SU-DHL-6 (cell line): Measurements from ENCODE around the gene KIR3DL2.
"Not testable (repeated sequence)": the region's sequence is repeated elsewhere in the genome, so short reads cannot be mapped to it uniquely, and the experiment has no call there.

Experiments used
- H2AFZ ChIP-seq: fragments of 200-600 bp; sonication (generic); 2 replicates; pipeline ENCODE4 v1.6.1; 2014; ENCODE audit warnings: low read depth, mild to moderate bottlenecking, moderate library complexity, mixed read lengths, antibody characterized with exemption, low read length; ENCODE audit not compliant: severe bottlenecking
- H3F3A ChIP-seq: fragments of 200-600 bp; shearing (Covaris generic); 2 replicates; pipeline ENCODE4 v1.6.0; 2016; ENCODE audit warnings: antibody characterized with exemption, mild to moderate bottlenecking; ENCODE audit not compliant: insufficient read depth
- H3K27ac ChIP-seq: fragments of 200-600 bp; sonication (generic); 2 replicates; pipeline ENCODE4 v1.5.1; 2016; ENCODE audit warnings: low read depth, mild to moderate bottlenecking, low read length, moderate library complexity, mixed read lengths
- H3K27me3 ChIP-seq: fragments of 200-600 bp; sonication (generic), shearing (Covaris generic); 2 replicates; pipeline ENCODE4 v1.6.0; 2014; ENCODE audit warnings: mild to moderate bottlenecking, low read length
- H3K36me3 ChIP-seq: fragments of 200-600 bp; sonication (generic); 2 replicates; pipeline ENCODE4 v1.6.1; 2014; ENCODE audit warnings: mild to moderate bottlenecking, low read length, mixed read lengths
- H3K4me2 ChIP-seq: fragments of 300-600, 200-600 bp; shearing (Covaris generic), sonication (generic); 2 replicates; pipeline ENCODE4 v1.6.0; 2014; ENCODE audit warnings: low read length, low read depth, mild to moderate bottlenecking; ENCODE audit not compliant: poor library complexity, severe bottlenecking
- H3K4me3 ChIP-seq: fragments of 200-600 bp; sonication (generic); 2 replicates; pipeline ENCODE4 v1.5.1; 2014; ENCODE audit warnings: antibody characterized with exemption, low read length, mild to moderate bottlenecking, mixed read lengths; ENCODE audit not compliant: insufficient read depth, poor library complexity, severe bottlenecking
- H3K79me2 ChIP-seq: fragments of 200-600 bp; sonication (generic); 2 replicates; pipeline ENCODE4 v1.6.1; 2014; ENCODE audit warnings: mild to moderate bottlenecking, low read length, moderate library complexity; ENCODE audit not compliant: insufficient read depth
- H3K9ac ChIP-seq: fragments of 200-600 bp; sonication (generic); 2 replicates; pipeline ENCODE4 v1.7.0; 2014; ENCODE audit warnings: mild to moderate bottlenecking, low read length
- H3K9me2 ChIP-seq: fragments of 200-600 bp; sonication (generic); replicated peaks from 2 replicates; pipeline ENCODE4 v1.6.1; 2014; ENCODE audit warnings: low read length; ENCODE audit not compliant: insufficient read depth
- H3K9me3 ChIP-seq: fragments of 200-600 bp; sonication (generic); 2 replicates; pipeline ENCODE4 v1.6.1; 2014; ENCODE audit warnings: low read length, mixed read lengths; ENCODE audit not compliant: insufficient read depth
- H4K20me1 ChIP-seq: fragments of 200-600 bp; sonication (generic); 2 replicates; pipeline ENCODE4 v1.6.1; 2014; ENCODE audit warnings: low read depth, mild to moderate bottlenecking, antibody characterized with exemption, low read length, moderate library complexity, mixed read lengths
- CTCF ChIP-seq: fragments of 200-600 bp; sonication (generic); IDR thresholded peaks from one replicate; pipeline ENCODE4 v1.5.1; 2017; ENCODE audit warnings: antibody characterized with exemption, mild to moderate bottlenecking, low read length, moderate library complexity; ENCODE audit not compliant: insufficient read depth, poor library complexity, severe bottlenecking
- EZH2phosphoT487 ChIP-seq: fragments of 200-600 bp; sonication (generic), shearing (Covaris generic); conservative IDR thresholded peaks from 2 replicates; pipeline ENCODE4 v1.6.1; 2018; ENCODE audit warnings: mild to moderate bottlenecking, antibody characterized with exemption, low read length, moderate library complexity, mixed read lengths

KIR3DL2 gene

DNA sequence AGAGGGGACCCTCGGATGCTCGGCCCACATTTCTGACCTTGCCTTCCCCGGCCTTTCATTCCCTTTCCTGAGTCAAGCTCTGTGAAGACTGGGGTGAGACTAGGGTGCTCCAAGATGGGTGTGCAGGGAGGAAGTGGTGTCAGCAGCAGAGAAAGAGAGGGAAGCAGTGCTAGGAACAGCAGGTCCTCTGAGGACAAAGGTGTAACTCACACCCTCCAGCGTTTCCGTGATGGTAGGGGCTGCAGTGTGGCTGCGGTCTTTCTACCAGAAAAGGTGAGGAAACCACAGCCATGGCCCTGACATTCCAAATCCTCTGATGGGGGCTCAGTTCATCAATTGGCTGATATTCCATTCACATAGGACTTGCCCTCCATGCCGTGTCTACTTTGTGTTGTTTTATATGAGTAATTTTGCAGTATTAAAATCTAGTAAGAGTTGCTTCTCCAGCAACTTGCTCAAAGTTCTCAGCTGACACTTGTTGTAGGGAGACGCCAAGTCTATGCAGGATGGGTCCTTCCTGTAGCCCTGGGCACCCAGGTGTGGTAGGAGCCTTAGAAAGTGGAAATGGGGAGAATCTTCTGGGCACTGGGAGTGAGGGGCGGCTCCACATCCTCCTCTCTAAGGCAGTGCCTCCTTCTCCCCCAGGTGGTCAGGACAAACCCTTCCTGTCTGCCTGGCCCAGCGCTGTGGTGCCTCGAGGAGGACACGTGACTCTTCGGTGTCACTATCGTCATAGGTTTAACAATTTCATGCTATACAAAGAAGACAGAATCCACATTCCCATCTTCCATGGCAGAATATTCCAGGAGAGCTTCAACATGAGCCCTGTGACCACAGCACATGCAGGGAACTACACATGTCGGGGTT lies 32.3 kb upstream of the KIR3DL2 start:
- Histone ChIP-seq H3K27ac (no peak overlapping the region), H3K79me2 (no peaks in the 10 kb centered on the region), H4K20me1 (no peaks in the 10 kb centered on the region), H3K9me2 (no peaks in the 10 kb centered on the region), H3K4me3 (no peak overlapping the region), H3K9ac (no peak overlapping the region), H3K9me3 (no peaks in the 10 kb centered on the region), H3K36me3 (no peaks in the 10 kb centered on the region), H3F3A (no peaks in the 10 kb centered on the region), H2AFZ (no peak overlapping the region), H3K4me2 (no peak overlapping the region), H3K27me3 (no peaks in the 10 kb centered on the region)
- TF ChIP-seq CTCF (no peak), EZH2phosphoT487 (no peak)

GRCh38 chr19:54824416-54824815 lies 25.8 kb upstream of the KIR3DL2 start:
- not testable (repeated sequence) for H3K27ac ChIP-seq

DNA sequence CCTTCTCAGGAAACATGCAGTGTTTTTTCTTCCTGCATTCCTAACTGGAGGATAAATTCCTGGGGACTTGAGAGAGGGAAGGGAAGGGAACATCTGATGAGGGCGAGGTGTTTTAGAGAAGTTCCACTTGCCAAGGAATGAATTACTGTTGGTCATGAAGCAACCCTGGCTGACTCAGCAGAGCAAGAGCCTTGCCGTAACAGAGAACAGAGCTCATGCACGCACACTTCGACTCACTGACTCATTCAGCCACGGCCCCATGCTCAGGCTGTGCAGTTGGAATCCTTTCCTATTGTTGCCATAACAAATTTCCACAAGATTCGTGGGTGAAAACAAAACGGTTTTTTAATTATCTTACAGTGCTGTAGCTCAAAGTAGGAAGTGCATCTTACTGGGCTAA lies 24.9 kb upstream of the KIR3DL2 start:
- H3K4me2 ChIP-seq, H3K4me3 ChIP-seq, H3K9me3 ChIP-seq, H3K27ac ChIP-seq, H3K9me2 ChIP-seq, H3K79me2 ChIP-seq, H3K27me3 ChIP-seq, H3K36me3 ChIP-seq, H3F3A ChIP-seq, H2AFZ ChIP-seq, H4K20me1 ChIP-seq, H3K9ac ChIP-seq: not testable (repeated sequence)

More at GRCh38 chr19:54824416-54824815, 25.8 kb upstream of the KIR3DL2 start:
- H3K4me2 ChIP-seq, H3K36me3 ChIP-seq, H3K27me3 ChIP-seq, H3K79me2 ChIP-seq, H3K9me2 ChIP-seq, H3F3A ChIP-seq, H2AFZ ChIP-seq, H3K9me3 ChIP-seq, H3K4me3 ChIP-seq, H3K9ac ChIP-seq, H4K20me1 ChIP-seq: not testable (repeated sequence)

GRCh38 chr19:54828064-54828463 lies 22.2 kb upstream of the KIR3DL2 start:
- H3K4me2 ChIP-seq, H4K20me1 ChIP-seq, H3K27me3 ChIP-seq, H3K9ac ChIP-seq, H3K9me3 ChIP-seq, H3K27ac ChIP-seq, H3K4me3 ChIP-seq, H3K36me3 ChIP-seq, H3F3A ChIP-seq, H3K79me2 ChIP-seq, H2AFZ ChIP-seq, H3K9me2 ChIP-seq: not testable (repeated sequence)

GRCh38 chr19:54832496-54832895 lies 17.7 kb upstream of the KIR3DL2 start, which contains the start of gene KIR2DS4:
Gene KIR2DS4, plus strand, starts transcription at chr19:54832676.
- not testable (repeated sequence) for H3K9ac ChIP-seq, H3F3A ChIP-seq, H3K36me3 ChIP-seq, H3K79me2 ChIP-seq, H3K27ac ChIP-seq, H3K9me3 ChIP-seq, H3K4me2 ChIP-seq, H3K27me3 ChIP-seq, H3K4me3 ChIP-seq, H2AFZ ChIP-seq, H4K20me1 ChIP-seq, H3K9me2 ChIP-seq

GRCh38 chr19:54835126-54835525 lies 15.1 kb upstream of the KIR3DL2 start:
- not testable (repeated sequence) for H3K9me3 ChIP-seq, H3K4me2 ChIP-seq, H3K27ac ChIP-seq

DNA sequence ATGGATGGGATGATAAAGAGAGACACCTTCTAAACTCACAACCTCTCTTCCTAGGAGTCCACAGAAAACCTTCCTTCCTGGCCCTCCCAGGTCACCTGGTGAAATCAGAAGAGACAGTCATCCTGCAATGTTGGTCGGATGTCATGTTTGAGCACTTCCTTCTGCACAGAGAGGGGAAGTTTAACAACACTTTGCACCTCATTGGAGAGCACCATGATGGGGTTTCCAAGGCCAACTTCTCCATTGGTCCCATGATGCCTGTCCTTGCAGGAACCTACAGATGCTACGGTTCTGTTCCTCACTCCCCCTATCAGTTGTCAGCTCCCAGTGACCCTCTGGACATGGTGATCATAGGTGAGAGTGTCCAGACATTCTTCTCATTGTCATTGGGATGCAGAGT lies 12.7 kb upstream of the KIR3DL2 start:
- not testable (repeated sequence) for H3K79me2 ChIP-seq, H3K9me3 ChIP-seq, H4K20me1 ChIP-seq, H3K4me3 ChIP-seq, H3K9ac ChIP-seq, H3K9me2 ChIP-seq, H3K36me3 ChIP-seq, H3K27ac ChIP-seq, H3F3A ChIP-seq, H3K4me2 ChIP-seq, H3K27me3 ChIP-seq, H2AFZ ChIP-seq

More at GRCh38 chr19:54835126-54835525, 15.1 kb upstream of the KIR3DL2 start:
- H3F3A ChIP-seq, H3K27me3 ChIP-seq, H3K36me3 ChIP-seq, H3K9ac ChIP-seq, H3K9me2 ChIP-seq, H2AFZ ChIP-seq, H3K4me3 ChIP-seq, H4K20me1 ChIP-seq, H3K79me2 ChIP-seq: not testable (repeated sequence)
